Neural crest cell (in vitro differentiated cells): Measurements from ENCODE around the gene KIF7. TPM values are rescaled to one million over a fixed set of nuclear protein-coding genes. Genes with fewer than 3 reads are reported as not detected.

Experiments used
- DNase-seq: peaks from one replicate; pipeline ENCODE4 v3.0.0; 2021; ENCODE audit warnings: low read depth, mixed read lengths, low spot score
- H3K27ac Mint-ChIP-seq: one replicate; pipeline ENCODE4 v1.8.0; 2021; ENCODE audit warnings: mild to moderate bottlenecking, mixed read lengths; ENCODE audit not compliant: unreplicated experiment
- H3K27me3 Mint-ChIP-seq: 2 replicates; pipeline ENCODE4 v1.8.0; 2021; ENCODE audit warnings: low read depth, mild to moderate bottlenecking, mixed read lengths
- H3K36me3 Mint-ChIP-seq: 2 replicates; pipeline ENCODE4 v1.8.0; 2021; ENCODE audit warnings: low read depth, mild to moderate bottlenecking, mixed read lengths
- H3K4me1 Mint-ChIP-seq: 2 replicates; pipeline ENCODE4 v1.8.0; 2021; ENCODE audit warnings: mixed read lengths
- H3K4me3 Mint-ChIP-seq: one replicate; pipeline ENCODE4 v1.8.0; 2021; ENCODE audit warnings: mild to moderate bottlenecking, mixed read lengths
- H3K9me3 Mint-ChIP-seq: 2 replicates; pipeline ENCODE4 v1.8.0; 2021; ENCODE audit warnings: mixed read lengths
- CTCF ChIP-seq: fragments of 200-600 bp; sonication (generic); conservative IDR thresholded peaks from 2 replicates; pipeline ENCODE4 v1.5.0; 2021; ENCODE audit warnings: antibody characterized with exemption, mild to moderate bottlenecking
- total RNA-seq: library from RNA; stranded (reverse); gene quantifications from 2 replicates; pipeline ENCODE4 v1.2.1, GENCODE V29; 2021

The KIF7 gene
- total RNA-seq, 1 donor from 2014 or later, result 16.2 TPM

GRCh38 chr15:89652131-89652530 lies 3.1 kb downstream of the KIF7 start:
- Mint-ChIP-seq H3K4me1 (peaks cover 20% of the 10 kb centered on the region), H3K36me3 (peaks cover 4% of the 10 kb centered on the region), H3K4me3 (peak overlapping the region; percentile 61), H3K9me3 (no peaks in the 10 kb centered on the region), H3K27me3 (peaks cover 8% of the 10 kb centered on the region), H3K27ac (no peak overlapping the region)
- DNase-seq, result no peak
- TF ChIP-seq CTCF, result no peak

- Mint-ChIP-seq H3K36me3 (peaks cover 7% of the 10 kb centered on the region), H3K9me3 (no peaks in the 10 kb centered on the region)
Measured at GRCh38 chr15:89649716-89650115, 5.6 kb downstream of the KIF7 start.

GRCh38 chr15:89649013-89649625 lies 6.1 kb downstream of the KIF7 start:
- H3K36me3 Mint-ChIP-seq, result peaks cover 5% of the 10 kb centered on the region
- DNase-seq, result no peak
- H3K4me1 Mint-ChIP-seq, result peaks cover 10% of the 10 kb centered on the region
- no peaks in the 10 kb centered on the region for H3K27me3 Mint-ChIP-seq
- H3K27ac Mint-ChIP-seq, result no peak overlapping the region
- no peak overlapping the region for H3K4me3 Mint-ChIP-seq
- H3K9me3 Mint-ChIP-seq, result no peaks in the 10 kb centered on the region
- no peak for TF ChIP-seq CTCF

More at GRCh38 chr15:89649716-89650115, 5.6 kb downstream of the KIF7 start:
- H3K27me3 Mint-ChIP-seq, result peaks cover 5% of the 10 kb centered on the region
- H3K4me3 Mint-ChIP-seq, result no peak overlapping the region
- TF ChIP-seq CTCF, result no peak
- DNase-seq, result no peak
- peaks cover 15% of the 10 kb centered on the region for H3K4me1 Mint-ChIP-seq
- H3K27ac Mint-ChIP-seq, result no peak overlapping the region

- Mint-ChIP-seq H3K27ac (no peak overlapping the region), H3K9me3 (no peaks in the 10 kb centered on the region), H3K36me3 (peaks cover 5% of the 10 kb centered on the region), H3K4me3 (no peak overlapping the region), H3K27me3 (no peaks in the 10 kb centered on the region), H3K4me1 (peaks cover 9% of the 10 kb centered on the region)
- DNase-seq, result no peak
- no peak for TF ChIP-seq CTCF
Measured at GRCh38 chr15:89648106-89649012, 6.9 kb downstream of the KIF7 start.

GRCh38 chr15:89647191-89647851 lies 7.9 kb downstream of the KIF7 start:
- H3K27me3 Mint-ChIP-seq, result no peaks in the 10 kb centered on the region
- H3K4me1 Mint-ChIP-seq, result peaks cover 5% of the 10 kb centered on the region
- H3K27ac Mint-ChIP-seq, result peak overlapping the region; percentile 50
- no peaks in the 10 kb centered on the region for H3K9me3 Mint-ChIP-seq
- H3K4me3 Mint-ChIP-seq, result peak overlapping the region; percentile 81
- peak; percentile 86 for TF ChIP-seq CTCF
- H3K36me3 Mint-ChIP-seq, result peaks cover 7% of the 10 kb centered on the region
- peak; percentile 93 for DNase-seq
